Right atrium auricular region (tissue), 2 donors: ENCODE measurements around the gene TTL. TPM values are rescaled to one million over a fixed set of nuclear protein-coding genes. Genes with fewer than 3 reads are reported as not detected.
"Not testable (repeated sequence)": the region's sequence is repeated elsewhere in the genome, so short reads cannot be mapped to it uniquely, and the experiment has no call there.

ENCODE experiments used
- DNase-seq: peaks from one replicate; pipeline ENCODE4 v3.0.0-alpha.2; 2019; ENCODE audit warnings: low spot score
- H3K27ac ChIP-seq, 2 donors: fragments of 200-600 bp; sonication (generic); 1 replicate in 1 of 2; 2 replicates in 1 of 2; pipeline ENCODE4 v1.5.1; 2016 to 2019
- H3K27me3 ChIP-seq, 2 donors: fragments of 200-600 bp; sonication (generic); one replicate each; pipeline versions ENCODE4 v1.5.1 to v1.6.0; 2017 to 2019
- H3K36me3 ChIP-seq: fragments of 200-600 bp; sonication (generic); one replicate; pipeline ENCODE4 v1.5.1; 2016
- H3K4me1 ChIP-seq, 2 donors: fragments of 200-600 bp; sonication (generic); one replicate each; pipeline versions ENCODE4 v1.5.1 to v1.6.0; 2017 to 2019
- H3K4me3 ChIP-seq, 2 donors: fragments of 200-600 bp; sonication (generic); 1 replicate in 1 of 2; 2 replicates in 1 of 2; pipeline ENCODE4 v1.5.1; 2017 to 2019; ENCODE audit warnings: mild to moderate bottlenecking in 1 of 2, moderate library complexity in 1 of 2
- H3K9me3 ChIP-seq, 2 donors: fragments of 200-600 bp; sonication (generic); one replicate each; pipeline ENCODE4 v1.5.1; 2019
- CTCF ChIP-seq, 2 donors: fragments of 200-600 bp; sonication (generic); IDR thresholded peaks; one replicate each; pipeline ENCODE4 v1.5.1; 2019; ENCODE audit warnings: antibody characterized with exemption in 2 of 2
- total RNA-seq, 2 donors: library from RNA; depleted of rRNA; stranded (reverse); fragments of >200 nt; gene quantifications; one replicate each; pipeline ENCODE4 v1.1.0, GENCODE V29; 2016

The TTL gene
- total RNA-seq, 2 donors from 2014 or later, result 24.9 to 32.4 TPM

GRCh38 chr2:112529757-112530156 is 47.8 kb downstream of the TTL start:
- Histone ChIP-seq H3K4me1 (no peaks in the 10 kb centered on the region), H3K36me3 (peaks cover 20% of the 10 kb centered on the region), H3K27ac (no peak overlapping the region), H3K4me3 (no peak overlapping the region), H3K27me3 (no peaks in the 10 kb centered on the region), H3K9me3 (no peaks in the 10 kb centered on the region)
- no peak for DNase-seq
- no peak for TF ChIP-seq CTCF (IDR thresholded peaks at IDR 0.05)

GRCh38 chr2:112530728-112531127 is 48.8 kb downstream of the TTL start:
- Histone ChIP-seq H3K4me1 (no peaks in the 10 kb centered on the region), H3K9me3 (no peaks in the 10 kb centered on the region), H3K4me3 (no peak overlapping the region), H3K27me3 (no peaks in the 10 kb centered on the region), H3K27ac (no peak overlapping the region), H3K36me3 (peaks cover 20% of the 10 kb centered on the region)
- no peak for TF ChIP-seq CTCF (IDR thresholded peaks at IDR 0.05)
- DNase-seq, result no peak

- Histone ChIP-seq H3K9me3 (no peaks in the 10 kb centered on the region), H3K4me3 (no peak overlapping the region), H3K27me3 (no peaks in the 10 kb centered on the region), H3K4me1 (no peaks in the 10 kb centered on the region), H3K36me3 (peaks cover 5% of the 10 kb centered on the region), H3K27ac (no peak overlapping the region)
- no peak for DNase-seq
- TF ChIP-seq CTCF (IDR thresholded peaks at IDR 0.05), result no peak
Measured at GRCh38 chr2:112534826-112535225, 52.9 kb downstream of the TTL start.

GRCh38 chr2:112536665-112537064 is 54.7 kb downstream of the TTL start:
- H3K4me1 ChIP-seq, H3K27ac ChIP-seq, H3K36me3 ChIP-seq, H3K9me3 ChIP-seq, H3K27me3 ChIP-seq, H3K4me3 ChIP-seq, DNase-seq: not testable (repeated sequence)

- no peaks in the 10 kb centered on the region for H3K27me3 ChIP-seq
- no peaks in the 10 kb centered on the region for H3K36me3 ChIP-seq
- no peak overlapping the region for H3K27ac ChIP-seq
- H3K9me3 ChIP-seq, result no peaks in the 10 kb centered on the region
- H3K4me1 ChIP-seq, result peaks cover 0 to 18% of the 10 kb centered on the region in 2 donors
- DNase-seq, result no peak
- no peak overlapping the region for H3K4me3 ChIP-seq
- TF ChIP-seq CTCF (IDR thresholded peaks at IDR 0.05), result no peak
Measured at GRCh38 chr2:112539306-112539705, 57.4 kb downstream of the TTL start.

- no peak overlapping the region for H3K27ac ChIP-seq
Measured at GRCh38 chr2:112540906-112541305, 59.0 kb downstream of the TTL start.

More at GRCh38 chr2:112540906-112541305, 59.0 kb downstream of the TTL start:
- peaks cover 0 to 18% of the 10 kb centered on the region in 2 donors for H3K4me1 ChIP-seq
- no peaks in the 10 kb centered on the region for H3K27me3 ChIP-seq
- no peaks in the 10 kb centered on the region for H3K36me3 ChIP-seq
- H3K4me3 ChIP-seq, result no peak overlapping the region
- DNase-seq, result no peak
- no peaks in the 10 kb centered on the region for H3K9me3 ChIP-seq
- no peak for TF ChIP-seq CTCF (IDR thresholded peaks at IDR 0.05)
